NCI-H2081 (cell line): ENCODE data around the gene CCNF.

ENCODE experiments used
- DNase-seq, 2 experiments: peaks; one replicate each; lab custom pipeline; 2025; lab: John Stamatoyannopoulos, UW

CCNF gene

GRCh38 chr16:2485811-2486507 lies 56.7 kb downstream of the CCNF start:
- no peak for DNase-seq

- DNase-seq, result no peak
Measured at GRCh38 chr16:2486645-2487516, 57.6 kb downstream of the CCNF start.

- DNase-seq, result no peak
Measured at GRCh38 chr16:2487517-2487842, 58.2 kb downstream of the CCNF start.

DNA sequence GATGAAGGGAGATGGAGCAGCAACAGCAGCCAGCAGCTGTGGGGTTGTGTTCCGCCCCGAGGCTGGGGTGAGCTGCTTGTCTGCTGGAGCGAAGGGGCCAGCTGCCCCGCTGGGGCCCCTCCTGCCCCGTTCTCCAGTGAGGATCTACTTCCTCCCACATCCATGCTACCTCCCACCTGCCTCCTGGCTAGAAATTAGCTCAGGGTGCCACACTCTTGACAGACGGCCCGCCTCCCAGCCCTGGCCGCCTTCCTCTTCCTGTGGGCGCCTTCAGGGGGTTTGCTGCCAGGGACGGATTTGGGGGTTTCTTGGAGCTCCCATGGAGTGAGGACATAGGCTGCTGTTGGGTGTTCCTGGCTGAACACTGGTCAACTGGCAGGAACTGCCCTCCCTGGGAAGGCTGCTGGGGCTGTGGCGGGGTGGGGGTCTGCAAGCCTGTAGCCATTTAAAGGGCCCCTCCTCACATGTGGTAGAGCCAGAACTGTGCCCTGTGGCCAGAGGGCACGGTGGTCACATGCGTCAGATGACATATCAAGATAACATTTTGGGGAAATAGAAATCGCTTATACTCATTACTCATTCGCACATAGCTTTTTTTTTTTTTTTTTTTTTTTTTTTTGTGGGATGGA lies 58.8 kb downstream of the CCNF start:
- no peak for DNase-seq

DNA sequence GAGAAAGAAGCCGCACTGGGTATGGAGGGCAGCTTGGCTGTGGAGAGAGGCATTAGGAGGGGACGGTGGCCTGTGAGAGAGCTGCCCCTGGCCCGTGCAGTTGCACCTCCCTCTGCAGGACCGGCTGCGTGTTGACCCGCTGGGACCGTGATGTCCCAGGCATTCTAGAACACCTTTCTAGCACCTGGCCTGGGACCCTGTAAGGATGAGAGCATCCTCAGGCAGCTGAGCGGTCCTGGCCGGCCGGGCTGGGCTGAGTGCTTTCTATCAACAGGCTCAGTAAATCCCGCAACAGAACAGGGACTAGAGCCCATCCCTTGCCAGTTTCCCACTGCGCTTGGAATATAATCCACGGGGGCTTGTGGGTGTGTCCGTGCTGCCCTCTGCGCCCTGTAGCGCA lies 60.3 kb downstream of the CCNF start:
- DNase-seq, result no peak

GRCh38 chr16:2490190-2491105 lies 61.2 kb downstream of the CCNF start:
- no peak for DNase-seq

GRCh38 chr16:2492292-2492691 lies 63.0 kb downstream of the CCNF start:
- no peak for DNase-seq

- DNase-seq, result no peak
Measured at GRCh38 chr16:2493605-2494004, 64.4 kb downstream of the CCNF start.

DNA sequence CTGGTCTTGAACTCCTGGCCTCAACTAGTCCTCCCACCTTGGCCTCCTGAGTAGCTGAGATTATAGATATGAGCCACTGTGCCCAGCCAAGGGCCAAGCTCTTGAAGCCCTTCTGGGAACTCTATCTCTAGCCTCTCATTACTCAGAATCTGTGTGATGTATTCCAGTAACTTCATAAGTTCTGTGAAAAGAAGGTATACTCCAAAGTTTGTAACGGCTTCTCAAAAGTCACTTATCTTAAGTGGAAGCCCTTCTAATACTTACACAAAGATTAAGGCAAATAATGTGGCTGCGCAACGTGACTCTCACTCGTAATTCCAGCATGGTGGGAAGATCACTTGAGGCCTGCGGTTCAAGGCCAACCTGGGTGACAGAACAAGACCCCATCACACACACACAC lies 65.4 kb downstream of the CCNF start:
- DNase-seq, result no peak

- no peak for DNase-seq
Measured at GRCh38 chr16:2495041-2495440, 65.8 kb downstream of the CCNF start.

GRCh38 chr16:2496223-2497115 lies 67.2 kb downstream of the CCNF start:
- no peak for DNase-seq

DNA sequence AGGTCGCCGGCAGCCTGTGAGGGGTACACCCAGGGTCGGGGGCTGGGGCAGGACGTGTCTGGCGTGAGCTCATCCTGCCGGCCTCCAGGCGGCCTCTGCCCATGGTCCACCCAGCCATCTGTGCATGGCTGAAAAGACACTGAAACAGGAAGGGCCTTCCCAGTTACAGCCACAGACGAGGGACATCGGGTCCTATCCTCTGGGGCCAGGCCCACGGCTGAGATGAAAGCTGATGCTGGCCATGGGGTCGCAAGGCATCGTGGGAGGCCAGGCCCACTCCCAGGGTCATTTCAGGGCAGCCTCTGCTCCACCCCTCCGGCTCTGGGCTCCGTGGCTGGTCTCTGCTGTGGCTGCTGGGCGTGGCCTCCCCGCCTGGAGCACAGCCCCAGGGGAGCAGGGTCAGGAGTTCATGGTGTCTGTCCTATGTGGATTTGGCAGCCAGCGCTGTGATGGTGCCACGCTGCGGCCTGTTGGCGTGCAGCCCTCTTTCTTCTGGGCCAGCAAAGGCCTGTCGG lies 67.9 kb downstream of the CCNF start:
- DNase-seq, result no peak

- DNase-seq, result no peak
Measured at GRCh38 chr16:2497695-2498484, 68.6 kb downstream of the CCNF start.

DNA sequence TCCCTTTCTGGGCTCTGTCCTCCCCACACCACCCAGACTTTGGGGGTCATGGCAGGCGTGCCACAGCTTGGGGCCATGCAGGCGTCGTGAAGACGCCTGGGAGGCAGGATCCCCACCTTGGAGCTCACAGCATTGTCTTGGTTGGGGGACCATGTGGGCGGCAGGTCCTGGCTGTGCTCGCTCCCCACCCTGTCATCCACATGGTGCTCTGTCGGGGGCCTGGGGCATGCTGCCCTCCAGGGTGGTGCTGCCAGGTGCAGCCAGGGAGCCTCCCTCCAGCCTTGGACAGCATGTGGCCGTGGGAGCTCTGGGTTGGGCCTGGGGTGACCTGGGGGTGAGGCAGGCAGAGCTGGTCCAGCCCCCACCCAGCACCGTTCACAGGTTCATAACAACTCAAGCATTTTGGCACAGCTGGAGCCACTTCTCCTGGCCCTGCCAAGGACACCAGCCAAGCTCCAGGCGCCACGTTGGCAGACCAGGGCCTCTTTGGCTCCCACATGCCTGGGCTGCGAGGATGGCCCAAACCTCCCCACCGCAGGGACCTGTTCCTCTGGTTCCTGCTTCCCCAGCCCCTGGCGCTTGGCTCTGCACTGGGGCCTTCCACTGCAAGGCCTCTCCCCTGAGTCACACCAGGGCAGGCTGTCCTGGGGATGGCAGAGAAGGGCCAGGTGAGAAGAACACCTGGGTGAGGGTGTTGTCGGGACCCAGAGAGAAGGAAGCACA lies 69.4 kb downstream of the CCNF start:
- no peak for DNase-seq

DNA sequence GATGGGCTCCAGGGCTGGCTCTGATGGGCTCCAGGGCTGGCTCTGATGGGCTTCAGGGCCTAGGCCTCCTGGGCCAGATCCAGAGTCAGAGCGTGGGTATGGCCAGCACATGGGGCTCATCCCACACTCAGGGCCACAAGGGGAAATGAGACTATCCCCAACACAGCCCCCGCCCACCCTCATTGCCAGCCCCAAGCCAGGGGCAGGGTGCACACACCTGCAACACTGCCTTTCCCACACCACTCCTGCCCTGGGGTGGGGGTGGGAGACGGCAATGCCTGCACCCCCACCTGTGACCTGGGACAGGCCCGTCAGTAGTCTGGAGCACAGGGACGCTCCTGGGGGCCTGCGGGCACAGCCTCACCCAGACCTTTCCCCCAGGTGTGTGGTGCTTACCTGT lies 70.2 kb downstream of the CCNF start:
- DNase-seq, result no peak

GRCh38 chr16:2499890-2500429 lies 70.7 kb downstream of the CCNF start:
- no peak for DNase-seq

DNA sequence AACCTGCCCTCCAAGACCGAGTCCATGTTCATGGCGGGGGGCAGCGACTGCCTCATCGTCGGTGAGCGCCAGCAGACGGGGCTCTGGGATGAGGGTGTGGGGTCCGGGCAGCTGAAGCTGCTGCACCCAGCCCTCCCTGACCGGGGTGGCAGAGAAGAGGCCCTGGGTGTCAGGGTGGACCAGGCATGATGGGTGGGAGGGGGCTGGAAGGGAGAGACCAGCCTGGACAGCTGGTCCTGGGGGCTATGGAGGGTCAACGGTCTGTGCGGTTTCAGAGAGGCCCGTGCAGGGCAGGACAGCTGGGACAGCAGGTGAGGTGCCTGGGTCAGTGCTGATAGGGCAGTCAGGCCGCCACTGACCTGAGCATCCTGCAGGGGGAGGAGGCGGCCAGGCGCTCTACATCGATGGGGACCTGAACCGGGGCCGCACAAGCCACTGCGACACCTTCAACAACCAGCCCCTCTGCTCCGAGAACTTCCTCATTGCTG lies 71.2 kb downstream of the CCNF start:
- DNase-seq, result no peak

DNA sequence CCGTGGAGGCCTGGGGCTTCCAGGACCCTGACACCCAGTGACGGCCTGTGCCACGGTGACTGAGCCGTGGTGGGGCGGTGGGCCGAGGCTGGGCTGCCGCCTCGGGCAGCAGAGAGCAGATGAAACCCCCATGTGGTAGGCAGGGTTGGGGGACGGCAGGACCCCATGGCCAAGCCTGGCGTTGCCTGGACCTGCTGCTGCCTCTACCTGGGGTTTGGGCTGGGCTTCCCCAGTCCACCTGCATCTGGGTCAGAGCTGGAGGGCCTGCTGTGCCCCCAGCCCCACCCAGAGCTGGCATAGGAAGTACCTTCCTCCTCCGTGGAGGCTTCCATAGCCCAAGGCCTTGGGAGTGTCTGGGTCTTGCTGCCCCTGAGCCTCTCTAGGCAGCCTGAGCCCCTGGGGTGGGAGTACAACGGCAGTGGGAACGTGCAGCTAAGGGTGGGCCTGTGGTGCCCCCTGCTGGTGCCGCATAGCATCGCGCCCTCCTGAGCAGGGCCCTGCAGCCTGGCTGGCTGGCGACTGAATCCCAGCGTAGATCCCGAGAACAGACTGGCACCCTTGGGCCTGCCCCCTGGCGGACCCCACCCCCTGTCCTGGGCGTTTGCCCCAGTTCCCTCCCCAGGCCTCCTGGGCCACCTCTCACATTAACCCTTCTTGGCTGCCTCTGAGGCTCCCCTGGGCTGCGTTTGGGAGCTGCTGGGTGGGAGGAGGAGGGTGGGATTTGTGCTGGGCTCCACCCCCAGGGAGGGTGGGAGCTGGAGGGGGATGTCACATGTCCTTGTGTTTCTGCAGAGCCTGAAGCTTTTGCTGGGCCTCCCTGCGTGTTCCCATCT lies 71.9 kb downstream of the CCNF start:
- peak; percentile 73 to 76 for DNase-seq
